Epithelial cell of esophagus (primary cell): Measurements from ENCODE around the gene CHPF.
A peak's percentile ranks its signal among the peaks of the same experiment; 100 is the strongest.

Source experiments
- DNase-seq: peaks from one replicate; pipeline ENCODE4 v3.0.0; 2010; ENCODE audit warnings: low read depth
- H3K4me3 ChIP-seq: 2 replicates; pipeline ENCODE4 v1.5.1; 2011; ENCODE audit warnings: mild to moderate bottlenecking, low read length, control low read depth
- CTCF ChIP-seq: IDR thresholded peaks from 2 replicates; pipeline ENCODE4 v1.5.1; 2011; ENCODE audit warnings: low read depth, mild to moderate bottlenecking, low read length, control low read depth, inconsistent platforms; ENCODE audit not compliant: insufficient read depth; ENCODE audit errors: missing control alignments

The CHPF gene

GRCh38 chr2:219560893-219561178 lies 17.2 kb upstream of the CHPF start:
- DNase-seq = no peak
- H3K4me3 ChIP-seq = no peak overlapping the region
- no peak for TF ChIP-seq CTCF

GRCh38 chr2:219560037-219560892 lies 16.7 kb upstream of the CHPF start:
- DNase-seq = no peak
- peak; percentile 65 for TF ChIP-seq CTCF
- no peak overlapping the region for H3K4me3 ChIP-seq

GRCh38 chr2:219559156-219559915 lies 15.7 kb upstream of the CHPF start:
- no peak overlapping the region for H3K4me3 ChIP-seq
- no peak for DNase-seq
- TF ChIP-seq CTCF = no peak

- DNase-seq = no peak
- no peak for TF ChIP-seq CTCF
- H3K4me3 ChIP-seq = no peak overlapping the region
These were observed 14.5 kb upstream of the CHPF start for GRCh38 chr2:219557791-219558785.

- no peak for TF ChIP-seq CTCF
- DNase-seq = no peak
- no peak overlapping the region for H3K4me3 ChIP-seq
These were observed 13.7 kb upstream of the CHPF start for GRCh38 chr2:219557320-219557719.

- DNase-seq = no peak
- no peak overlapping the region for H3K4me3 ChIP-seq
- TF ChIP-seq CTCF = no peak
These were observed 12.8 kb upstream of the CHPF start for GRCh38 chr2:219556413-219556812.
